ENCODE measurements around the gene DNAJC4.

Gene DNAJC4

GRCh38 chr11:64241491-64242374 lies 11.4 kb downstream of the DNAJC4 start:
- H3K36me3 ChIP-seq (ENCODE audit: control insufficient read depth, insufficient read depth, low read length), result peaks cover 14% of the 10 kb centered on the region
- no peak for TF ChIP-seq CTCF (IDR thresholded peaks at IDR 0.05; ENCODE audit: insufficient read depth, low read length, poor library complexity, severe bottlenecking)
- no peak for DNase-seq (ENCODE audit: extremely low read depth, insufficient read length)
- no peaks in the 10 kb centered on the region for H3K27me3 ChIP-seq (replicated peaks; ENCODE audit: control insufficient read depth, insufficient read depth, low read length)
- H3K4me3 ChIP-seq (replicated peaks; ENCODE audit: low read depth, low read length), result peak overlapping the region; percentile 89

GRCh38 chr11:64243236-64243854 lies 13.0 kb downstream of the DNAJC4 start:
- Histone ChIP-seq H3K4me3 (replicated peaks; ENCODE audit: low read depth, low read length) (no peak overlapping the region), H3K27me3 (replicated peaks; ENCODE audit: control insufficient read depth, insufficient read depth, low read length) (no peaks in the 10 kb centered on the region), H3K36me3 (ENCODE audit: control insufficient read depth, insufficient read depth, low read length) (peaks cover 14% of the 10 kb centered on the region)
- no peak for TF ChIP-seq CTCF (IDR thresholded peaks at IDR 0.05; ENCODE audit: insufficient read depth, low read length, poor library complexity, severe bottlenecking)
- no peak for DNase-seq (ENCODE audit: extremely low read depth, insufficient read length)

- H3K4me3 ChIP-seq (replicated peaks; ENCODE audit: low read depth, low read length), result no peak overlapping the region
- DNase-seq (ENCODE audit: extremely low read depth, insufficient read length), result no peak
- peaks cover 13% of the 10 kb centered on the region for H3K36me3 ChIP-seq (ENCODE audit: control insufficient read depth, insufficient read depth, low read length)
- TF ChIP-seq CTCF (IDR thresholded peaks at IDR 0.05; ENCODE audit: insufficient read depth, low read length, poor library complexity, severe bottlenecking), result no peak
- H3K27me3 ChIP-seq (replicated peaks; ENCODE audit: control insufficient read depth, insufficient read depth, low read length), result no peaks in the 10 kb centered on the region
These were observed 13.8 kb downstream of the DNAJC4 start for GRCh38 chr11:64244107-64244506.

GRCh38 chr11:64244966-64245365 lies 14.6 kb downstream of the DNAJC4 start:
- Histone ChIP-seq H3K4me3 (replicated peaks; ENCODE audit: low read depth, low read length) (peak overlapping the region; percentile 93), H3K27me3 (replicated peaks; ENCODE audit: control insufficient read depth, insufficient read depth, low read length) (no peaks in the 10 kb centered on the region), H3K36me3 (ENCODE audit: control insufficient read depth, insufficient read depth, low read length) (peaks cover 13% of the 10 kb centered on the region)
- no peak for DNase-seq (ENCODE audit: extremely low read depth, insufficient read length)
- TF ChIP-seq CTCF (IDR thresholded peaks at IDR 0.05; ENCODE audit: insufficient read depth, low read length, poor library complexity, severe bottlenecking), result no peak

- Histone ChIP-seq H3K27me3 (replicated peaks; ENCODE audit: control insufficient read depth, insufficient read depth, low read length) (no peaks in the 10 kb centered on the region), H3K36me3 (ENCODE audit: control insufficient read depth, insufficient read depth, low read length) (peaks cover 13% of the 10 kb centered on the region), H3K4me3 (replicated peaks; ENCODE audit: low read depth, low read length) (peak overlapping the region; percentile 93)
- no peak for DNase-seq (ENCODE audit: extremely low read depth, insufficient read length)
- TF ChIP-seq CTCF (IDR thresholded peaks at IDR 0.05; ENCODE audit: insufficient read depth, low read length, poor library complexity, severe bottlenecking), result no peak
These were observed 15.1 kb downstream of the DNAJC4 start for GRCh38 chr11:64245401-64245796.

Measured in GM06990 (cell line).